GM19467 (cell line): ENCODE results near the gene RNU7-1.

ENCODE experiments used
- ATAC-seq: cut with Tn5 transposase; IDR thresholded peaks from one replicate; pipeline ENCODE4 v1.9.1; 2021; ENCODE audit warnings: mild to moderate bottlenecking, moderate library complexity; ENCODE audit not compliant: unreplicated experiment

RNU7-1 gene

GRCh38 chr12:6917491-6918231 is 26.0 kb upstream of the RNU7-1 start:
- no peak for ATAC-seq

- no peak for ATAC-seq
Measured at GRCh38 chr12:6919588-6919987, 24.0 kb upstream of the RNU7-1 start.

DNA sequence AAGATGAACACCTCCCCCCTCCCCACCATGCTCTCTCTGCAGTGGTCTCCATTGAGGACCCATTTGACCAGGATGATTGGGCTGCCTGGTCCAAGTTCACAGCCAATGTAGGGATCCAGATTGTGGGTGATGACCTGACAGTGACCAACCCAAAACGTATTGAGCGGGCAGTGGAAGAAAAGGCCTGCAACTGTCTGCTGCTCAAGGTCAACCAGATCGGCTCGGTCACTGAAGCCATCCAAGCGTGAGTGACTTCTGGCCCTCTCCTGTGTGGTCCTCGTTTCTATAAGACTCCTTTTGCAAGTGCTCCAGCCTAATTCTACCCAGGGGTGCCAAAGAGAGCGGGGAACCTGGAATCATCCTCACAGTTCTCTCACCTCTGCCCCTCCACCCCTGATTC is 22.1 kb upstream of the RNU7-1 start:
- ATAC-seq: no peak

DNA sequence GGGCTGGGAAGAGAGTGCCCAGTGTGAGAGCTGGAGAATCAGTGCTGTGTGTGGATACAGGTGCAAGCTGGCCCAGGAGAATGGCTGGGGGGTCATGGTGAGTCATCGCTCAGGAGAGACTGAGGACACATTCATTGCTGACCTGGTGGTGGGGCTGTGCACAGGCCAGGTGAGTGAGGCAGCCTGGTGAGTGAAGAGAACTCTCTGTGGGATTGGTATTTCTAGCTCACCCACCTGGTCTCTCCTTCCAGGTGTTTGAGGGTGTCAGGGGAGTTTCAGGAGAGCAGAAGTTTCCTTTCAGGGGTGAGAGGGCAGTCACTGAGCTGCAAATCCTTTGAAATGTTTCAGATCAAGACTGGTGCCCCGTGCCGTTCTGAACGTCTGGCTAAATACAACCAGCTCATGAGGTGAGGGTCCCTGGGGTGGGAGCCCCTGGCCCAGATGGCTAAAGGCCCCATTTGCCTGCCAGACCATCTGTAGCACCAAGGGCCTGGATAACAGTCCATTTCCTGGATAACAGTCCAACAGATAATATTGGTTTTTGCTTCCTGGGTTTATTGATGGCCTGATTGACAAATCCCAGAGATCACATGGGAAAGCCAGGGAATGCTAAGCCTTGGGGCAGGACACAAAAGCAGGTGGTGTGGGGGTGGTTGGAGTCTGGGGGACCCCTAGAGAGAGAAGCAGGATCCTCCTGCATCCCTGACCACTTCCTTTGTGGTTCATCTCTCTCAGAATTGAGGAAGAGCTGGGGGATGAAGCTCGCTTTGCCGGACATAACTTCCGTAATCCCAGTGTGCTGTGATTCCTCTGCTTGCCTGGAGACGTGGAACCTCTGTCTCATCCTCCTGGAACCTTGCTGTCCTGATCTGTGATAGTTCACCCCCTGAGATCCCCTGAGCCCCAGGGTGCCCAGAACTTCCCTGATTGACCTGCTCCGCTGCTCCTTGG is 21.3 kb upstream of the RNU7-1 start:
- ATAC-seq: no peak

DNA sequence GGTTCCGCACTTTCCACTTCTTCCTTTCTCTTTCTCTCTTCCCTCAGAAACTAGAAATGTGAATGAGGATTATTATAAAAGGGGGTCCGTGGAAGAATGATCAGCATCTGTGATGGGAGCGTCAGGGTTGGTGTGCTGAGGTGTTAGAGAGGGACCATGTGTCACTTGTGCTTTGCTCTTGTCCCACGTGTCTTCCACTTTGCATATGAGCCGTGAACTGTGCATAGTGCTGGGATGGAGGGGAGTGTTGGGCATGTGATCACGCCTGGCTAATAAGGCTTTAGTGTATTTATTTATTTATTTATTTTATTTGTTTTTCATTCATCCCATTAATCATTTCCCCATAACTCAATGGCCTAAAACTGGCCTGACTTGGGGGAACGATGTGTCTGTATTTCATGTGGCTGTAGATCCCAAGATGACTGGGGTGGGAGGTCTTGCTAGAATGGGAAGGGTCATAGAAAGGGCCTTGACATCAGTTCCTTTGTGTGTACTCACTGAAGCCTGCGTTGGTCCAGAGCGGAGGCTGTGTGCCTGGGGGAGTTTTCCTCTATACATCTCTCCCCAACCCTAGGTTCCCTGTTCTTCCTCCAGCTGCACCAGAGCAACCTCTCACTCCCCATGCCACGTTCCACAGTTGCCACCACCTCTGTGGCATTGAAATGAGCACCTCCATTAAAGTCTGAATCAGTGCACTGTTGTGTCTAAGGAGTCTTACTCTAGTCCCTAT is 20.4 kb upstream of the RNU7-1 start:
- no peak for ATAC-seq

DNA sequence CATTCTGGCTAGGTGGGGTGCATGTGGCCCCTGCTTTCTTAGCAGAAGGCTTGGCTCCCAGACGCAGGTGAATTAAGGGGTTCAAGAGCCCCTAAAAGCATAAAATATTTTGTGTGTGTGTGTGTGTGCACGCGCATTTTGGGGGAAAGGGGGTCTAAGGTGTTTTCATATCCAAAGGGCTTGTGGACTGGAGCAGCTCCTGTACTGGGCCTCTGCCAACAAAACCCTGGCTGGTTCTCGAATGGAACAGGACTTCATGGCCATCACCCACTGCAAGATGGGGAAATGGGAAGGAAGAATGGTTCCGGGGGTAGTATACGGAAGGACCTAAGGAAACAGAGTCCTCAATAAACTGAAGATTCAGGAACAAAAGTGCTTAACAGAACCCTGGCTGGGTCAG is 19.8 kb upstream of the RNU7-1 start:
- no peak for ATAC-seq

- ATAC-seq: no peak
Measured at GRCh38 chr12:6925239-6925539, 18.4 kb upstream of the RNU7-1 start.

- ATAC-seq: no peak
Measured at GRCh38 chr12:6925540-6926279, 17.9 kb upstream of the RNU7-1 start.

GRCh38 chr12:6927379-6928021 is 16.1 kb upstream of the RNU7-1 start, which contains the start of gene ATN1:
Gene ATN1, plus strand, starts transcription at chr12:6927959. Its CDS starts 6,043 bp downstream, at chr12:6934002.
- ATAC-seq: no peak

GRCh38 chr12:6928022-6928702 is 15.5 kb upstream of the RNU7-1 start:
- ATAC-seq: no peak

GRCh38 chr12:6928703-6929407 is 14.8 kb upstream of the RNU7-1 start:
- ATAC-seq: no peak

DNA sequence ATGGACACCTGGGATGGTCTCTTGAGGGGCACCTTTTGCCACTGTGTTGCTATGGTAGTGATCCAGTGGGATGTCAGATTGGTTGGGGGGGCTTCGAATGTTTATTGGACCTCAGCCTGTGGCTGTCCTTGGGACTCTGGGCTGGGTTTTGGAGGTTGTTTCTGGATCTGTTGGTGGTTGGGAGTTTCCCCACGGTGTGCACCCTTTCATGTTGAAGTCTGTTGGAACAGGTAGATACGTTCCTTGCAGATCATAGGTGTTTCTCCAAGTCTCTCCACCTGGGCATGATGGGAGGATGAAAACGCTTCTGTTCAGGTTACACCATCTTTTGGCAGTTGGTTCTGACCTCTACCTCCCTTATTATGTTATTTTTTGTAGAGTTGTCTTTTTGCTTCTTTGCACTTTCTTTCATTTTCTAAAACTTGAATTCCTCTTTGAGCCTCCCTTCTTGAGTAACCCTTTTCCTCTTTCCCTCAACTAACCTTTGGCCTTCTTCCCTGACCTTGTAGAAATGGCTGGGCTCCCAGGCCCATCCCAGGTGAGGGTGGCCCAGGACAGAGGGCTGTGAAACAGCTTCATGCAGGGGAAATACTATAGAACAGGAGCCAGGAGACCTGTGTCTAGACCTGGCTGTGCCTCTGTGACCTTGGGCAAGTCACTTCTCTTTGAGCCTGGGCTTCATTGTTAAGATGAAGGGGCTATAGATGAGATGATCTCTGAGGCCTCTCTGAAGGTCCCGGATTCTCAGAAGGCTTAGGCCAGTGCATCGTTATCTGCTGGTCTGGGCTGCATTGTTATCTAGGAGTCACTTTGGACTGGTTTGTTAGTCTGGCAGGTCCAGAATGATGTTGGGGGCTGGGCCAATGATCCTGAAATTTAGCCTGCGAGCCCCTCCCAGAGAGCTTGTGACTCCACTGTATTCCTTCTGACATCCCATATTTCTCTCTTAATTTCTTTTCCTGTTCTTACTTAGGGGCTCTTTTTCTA is 13.9 kb upstream of the RNU7-1 start:
- no peak for ATAC-seq

DNA sequence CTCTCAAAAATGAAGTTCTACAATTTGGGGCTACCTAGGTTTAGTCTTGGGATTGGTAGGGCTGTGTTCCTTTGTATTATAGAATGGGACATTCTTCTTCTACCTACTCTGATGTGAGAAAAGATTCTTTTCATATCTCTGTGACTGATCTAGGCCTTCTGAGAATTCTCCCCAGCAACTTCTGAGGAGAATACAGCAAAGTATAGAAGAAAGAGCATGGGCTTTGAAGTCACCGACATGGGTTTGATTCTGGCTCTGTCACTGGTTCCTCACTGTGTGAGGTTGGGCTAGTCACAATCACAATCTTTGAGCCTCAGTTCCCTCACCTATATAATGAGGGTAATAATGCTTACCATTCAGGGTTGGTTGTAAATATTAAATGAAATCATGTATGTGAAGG is 10.8 kb upstream of the RNU7-1 start:
- no peak for ATAC-seq

DNA sequence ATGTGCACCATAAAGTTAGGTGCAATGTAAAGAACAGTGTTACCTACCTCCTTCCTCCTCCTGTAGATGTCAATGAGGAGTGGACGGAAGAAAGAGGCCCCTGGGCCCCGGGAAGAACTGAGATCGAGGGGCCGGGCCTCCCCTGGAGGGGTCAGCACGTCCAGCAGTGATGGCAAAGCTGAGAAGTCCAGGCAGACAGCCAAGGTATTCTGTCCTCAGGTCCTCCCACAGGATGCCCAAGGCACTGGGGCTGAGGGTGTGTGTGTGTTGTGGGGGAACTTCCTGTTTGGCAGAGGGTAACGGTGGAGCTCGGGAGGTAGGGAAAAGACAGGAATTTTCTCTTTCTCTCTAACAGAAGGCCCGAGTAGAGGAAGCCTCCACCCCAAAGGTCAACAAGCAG is 9.5 kb upstream of the RNU7-1 start:
- no peak for ATAC-seq

- ATAC-seq: no peak
Measured at GRCh38 chr12:6935371-6936193, 8.0 kb upstream of the RNU7-1 start.

GRCh38 chr12:6936194-6936635 is 7.4 kb upstream of the RNU7-1 start:
- no peak for ATAC-seq
